Kidney epithelial cell (primary cell): Measurements from ENCODE around the gene ATG9B. TPM values are rescaled to one million over a fixed set of nuclear protein-coding genes. Genes with fewer than 3 reads are reported as not detected.

Source experiments
- DNase-seq: peaks from one replicate; pipeline ENCODE4 v3.0.0-alpha.2; 2010; ENCODE audit warnings: low read depth
- H3K27me3 ChIP-seq: 2 replicates; pipeline ENCODE4 v1.6.0; 2011; ENCODE audit warnings: low read length; ENCODE audit not compliant: control insufficient read depth, insufficient read depth
- H3K36me3 ChIP-seq: 2 replicates; pipeline ENCODE4 v1.5.1; 2011; ENCODE audit warnings: low read length; ENCODE audit not compliant: control insufficient read depth, insufficient read depth
- H3K4me3 ChIP-seq: 2 replicates; pipeline ENCODE4 v1.5.1; 2011; ENCODE audit warnings: low read depth, mild to moderate bottlenecking, control low read depth, low read length
- CTCF ChIP-seq: IDR thresholded peaks from 2 replicates; pipeline ENCODE4 v1.5.1; 2011; ENCODE audit warnings: mild to moderate bottlenecking, moderate library complexity, low read length, control low read depth, inconsistent platforms; ENCODE audit not compliant: insufficient read depth, poor library complexity, severe bottlenecking
- total RNA-seq: library from RNA; depleted of rRNA; stranded (reverse); fragments of >200 nt; gene quantifications from 2 replicates; pipeline ENCODE4 v1.2.3, GENCODE V29; 2015

ATG9B gene
- total RNA-seq, 1 donor from 2014 or later, result 2.1 TPM

DNA sequence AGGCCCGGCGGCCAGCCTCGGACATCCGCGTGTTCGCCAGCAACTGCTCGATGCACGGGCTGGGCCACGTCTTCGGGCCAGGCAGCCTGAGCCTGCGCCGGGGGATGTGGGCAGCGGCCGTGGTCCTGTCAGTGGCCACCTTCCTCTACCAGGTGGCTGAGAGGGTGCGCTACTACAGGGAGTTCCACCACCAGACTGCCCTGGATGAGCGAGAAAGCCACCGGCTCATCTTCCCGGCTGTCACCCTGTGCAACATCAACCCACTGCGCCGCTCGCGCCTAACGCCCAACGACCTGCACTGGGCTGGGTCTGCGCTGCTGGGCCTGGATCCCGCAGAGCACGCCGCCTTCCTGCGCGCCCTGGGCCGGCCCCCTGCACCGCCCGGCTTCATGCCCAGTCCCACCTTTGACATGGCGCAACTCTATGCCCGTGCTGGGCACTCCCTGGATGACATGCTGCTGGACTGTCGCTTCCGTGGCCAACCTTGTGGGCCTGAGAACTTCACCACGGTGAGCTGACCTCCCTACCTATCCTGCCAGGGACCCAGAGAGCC, 24.7 kb upstream of the ATG9B start:
- H3K36me3 ChIP-seq, result no peaks in the 10 kb centered on the region
- H3K27me3 ChIP-seq, result peaks cover 32% of the 10 kb centered on the region
- H3K4me3 ChIP-seq, result no peak overlapping the region
- TF ChIP-seq CTCF, result no peak
- no peak for DNase-seq

DNA sequence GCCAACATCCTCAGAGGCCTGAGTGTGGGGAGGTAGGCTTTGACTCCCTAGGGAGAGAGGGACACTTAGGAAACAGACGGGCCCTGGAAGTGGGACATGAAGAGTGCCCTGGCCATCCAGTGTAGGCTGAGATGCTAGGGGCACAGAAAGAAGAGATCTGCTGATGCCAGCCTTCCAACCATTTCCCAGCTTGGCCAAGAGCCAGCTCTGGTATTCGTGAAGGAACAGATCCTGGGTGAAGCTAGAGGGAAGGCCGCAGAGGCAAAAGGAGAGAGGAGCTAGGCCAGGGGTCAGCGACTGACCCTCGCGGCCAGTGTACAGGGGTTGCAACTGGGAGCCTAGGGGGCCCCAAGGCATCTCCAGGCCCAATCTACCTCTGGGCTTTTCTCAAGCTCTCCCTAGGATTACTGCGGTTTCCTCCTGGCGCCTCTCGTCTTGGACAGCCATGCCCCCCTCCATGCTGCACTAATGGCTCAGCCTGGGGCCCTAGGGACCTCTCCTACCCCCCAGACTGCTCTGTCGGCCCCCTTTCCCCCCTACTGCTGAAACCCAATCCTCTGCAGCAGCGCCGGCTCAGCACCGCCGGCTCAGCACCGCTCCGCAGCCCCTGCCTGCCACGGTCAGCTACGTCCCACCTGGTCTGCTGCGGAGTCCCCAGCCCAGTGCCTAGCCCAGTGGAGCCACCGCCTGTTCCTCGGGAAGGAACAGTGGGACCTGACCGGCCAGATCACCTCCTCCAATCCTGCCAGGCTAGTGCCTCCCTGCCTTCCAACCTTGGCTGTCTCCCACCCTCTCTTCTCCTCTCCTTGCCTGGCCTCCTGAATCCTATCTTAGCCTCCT, 23.9 kb upstream of the ATG9B start, which contains the start of gene ASIC3:
ASIC3 (plus strand) TSS at position 556 of the 840 bp plus-strand sequence. CDS start 355 bp downstream, outside the sequence.
- TF ChIP-seq CTCF, result no peak
- H3K27me3 ChIP-seq, result peaks cover 32% of the 10 kb centered on the region
- no peaks in the 10 kb centered on the region for H3K36me3 ChIP-seq
- DNase-seq, result no peak
- H3K4me3 ChIP-seq, result no peak within 1 kb of the TSS

DNA sequence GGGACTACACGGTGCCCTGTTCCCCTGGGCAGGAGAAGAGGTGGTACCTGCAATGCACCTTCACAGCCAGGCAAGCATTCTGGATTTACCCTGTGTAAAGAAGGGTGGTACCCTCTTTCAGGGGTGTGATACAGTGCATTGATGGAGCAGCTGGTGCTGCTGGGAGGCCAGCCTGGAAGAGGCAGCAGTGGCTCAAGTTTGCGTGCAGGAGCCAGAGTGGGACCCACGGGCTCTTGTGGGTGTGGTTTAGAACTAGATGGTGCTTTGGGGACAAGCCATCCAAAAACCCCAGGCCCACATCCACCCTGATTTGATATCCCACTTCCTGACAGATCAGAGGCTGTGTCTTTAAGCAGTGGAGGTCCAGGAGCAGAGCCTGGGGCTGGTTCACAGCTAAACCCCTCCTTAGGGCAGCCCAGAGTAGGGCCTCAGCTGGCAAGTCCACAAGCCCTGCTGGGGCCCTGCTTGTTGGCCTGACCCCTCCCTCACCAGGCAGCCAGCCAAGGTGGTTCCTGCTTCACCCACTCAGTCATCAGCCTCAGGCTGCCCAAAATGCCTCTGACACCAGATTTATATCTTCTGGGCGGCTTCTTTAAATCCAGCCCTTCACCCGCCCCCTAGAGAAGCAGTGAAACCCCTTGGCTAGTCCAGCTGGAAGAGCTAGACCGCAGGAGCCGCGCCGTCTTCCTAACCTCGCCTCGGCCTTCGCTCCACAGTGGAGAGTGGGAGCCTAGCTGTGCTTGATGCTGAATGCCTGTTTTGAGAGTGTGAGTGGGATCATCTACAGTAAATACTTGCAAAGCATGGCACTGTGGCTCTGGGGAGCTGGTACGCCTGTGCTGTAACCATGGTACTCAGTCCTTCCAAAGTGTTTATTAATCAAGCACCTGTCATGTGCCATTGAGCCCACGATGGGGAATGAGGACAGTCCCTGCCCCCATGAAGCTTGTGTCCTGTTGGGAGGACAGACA, 22.6 kb upstream of the ATG9B start:
- DNase-seq, result no peak
- Histone ChIP-seq H3K36me3 (no peaks in the 10 kb centered on the region), H3K27me3 (peaks cover 32% of the 10 kb centered on the region), H3K4me3 (no peak overlapping the region)
- no peak for TF ChIP-seq CTCF

GRCh38 chr7:151045967-151046366, 21.7 kb upstream of the ATG9B start:
- no peak for DNase-seq
- no peak overlapping the region for H3K4me3 ChIP-seq
- TF ChIP-seq CTCF, result no peak
- H3K36me3 ChIP-seq, result no peaks in the 10 kb centered on the region
- peaks cover 29% of the 10 kb centered on the region for H3K27me3 ChIP-seq

GRCh38 chr7:151045262-151045661, 21.0 kb upstream of the ATG9B start:
- no peak for TF ChIP-seq CTCF
- Histone ChIP-seq H3K36me3 (no peaks in the 10 kb centered on the region), H3K4me3 (no peak overlapping the region), H3K27me3 (peaks cover 22% of the 10 kb centered on the region)
- no peak for DNase-seq
